ENCODE measurements around the gene VPS26A. TPM values are rescaled to one million over a fixed set of nuclear protein-coding genes. Genes with fewer than 3 reads are reported as not detected.
"Not testable (repeated sequence)": the region's sequence is repeated elsewhere in the genome, so short reads cannot be mapped to it uniquely, and the experiment has no call there.

VPS26A gene
- total RNA-seq, 1 experiment from 2014 or later: 10.3 TPM

- DNase-seq (ENCODE audit: low spot score): no peak
Observed at GRCh38 chr10:69102440-69102839, 21.5 kb upstream of the VPS26A start.

GRCh38 chr10:69103784-69104183, 20.2 kb upstream of the VPS26A start:
- DNase-seq (ENCODE audit: low spot score): no peak

GRCh38 chr10:69104994-69105790, 18.8 kb upstream of the VPS26A start:
- DNase-seq (ENCODE audit: low spot score): no peak

- DNase-seq (ENCODE audit: low spot score): no peak
Observed at GRCh38 chr10:69107176-69107490, 16.8 kb upstream of the VPS26A start.

- DNase-seq (ENCODE audit: low spot score): no peak
Observed at GRCh38 chr10:69107699-69108098, 16.3 kb upstream of the VPS26A start.

- no peak for DNase-seq (ENCODE audit: low spot score)
Observed at GRCh38 chr10:69119896-69120295, 4.1 kb upstream of the VPS26A start.

GRCh38 chr10:69123306-69123746, 652 bp upstream of the VPS26A start:
- DNase-seq (ENCODE audit: low spot score): no peak

GRCh38 chr10:69124563-69125268, 738 bp downstream of the VPS26A start:
- peak; percentile 83 for DNase-seq (ENCODE audit: low spot score)

- DNase-seq (ENCODE audit: low spot score): no peak
Observed at GRCh38 chr10:69125554-69125953, 1.6 kb downstream of the VPS26A start.

GRCh38 chr10:69130251-69130650, 6.3 kb downstream of the VPS26A start:
- DNase-seq (ENCODE audit: low spot score): no peak

- DNase-seq (ENCODE audit: low spot score): no peak
Observed at GRCh38 chr10:69139961-69140360, 16.0 kb downstream of the VPS26A start.

GRCh38 chr10:69141304-69141703, 17.3 kb downstream of the VPS26A start:
- no peak for DNase-seq (ENCODE audit: low spot score)

- DNase-seq (ENCODE audit: low spot score): not testable (repeated sequence)
Observed at GRCh38 chr10:69142074-69142473, 18.1 kb downstream of the VPS26A start.

GRCh38 chr10:69142983-69143382, 19.0 kb downstream of the VPS26A start:
- DNase-seq (ENCODE audit: low spot score): no peak

- no peak for DNase-seq (ENCODE audit: low spot score)
Observed at GRCh38 chr10:69145329-69145728, 21.4 kb downstream of the VPS26A start.

GRCh38 chr10:69145864-69146263, 21.9 kb downstream of the VPS26A start:
- DNase-seq (ENCODE audit: low spot score): no peak

- no peak for DNase-seq (ENCODE audit: low spot score)
Observed at GRCh38 chr10:69146759-69147158, 22.8 kb downstream of the VPS26A start.

GRCh38 chr10:69151984-69152383, 28.0 kb downstream of the VPS26A start:
- no peak for DNase-seq (ENCODE audit: low spot score)

GRCh38 chr10:69153227-69153626, 29.2 kb downstream of the VPS26A start:
- no peak for DNase-seq (ENCODE audit: low spot score)

GRCh38 chr10:69160809-69161241, 36.8 kb downstream of the VPS26A start:
- DNase-seq (ENCODE audit: low spot score): no peak

- no peak for DNase-seq (ENCODE audit: low spot score)
Observed at GRCh38 chr10:69168493-69168892, 44.5 kb downstream of the VPS26A start.

GRCh38 chr10:69172241-69172982, 48.4 kb downstream of the VPS26A start:
- no peak for DNase-seq (ENCODE audit: low spot score)
